ENCODE data around the gene EMSY. TPM values are rescaled to one million over a fixed set of nuclear protein-coding genes. Genes with fewer than 3 reads are reported as not detected.

EMSY gene
- total and polyA plus RNA-seq, 2 of the 13 experiments (the other 11 are each of a cell fraction or from before 2014, with no cell fraction given): 11.6 to 18.5 TPM

- TF ChIP-seq SP5 (CRISPR knock-in tag; IDR thresholded peaks at IDR 0.05; ENCODE audit: borderline replicate concordance, low read depth) (peak; percentile 49; the same call in 1 of the 2 replicates), ZNF737 (CRISPR knock-in tag; IDR thresholded peaks at IDR 0.05; ENCODE audit: borderline replicate concordance) (no peak), ZEB1 (IDR thresholded peaks at IDR 0.05; ENCODE audit: insufficient replicate concordance, low read depth) (peak; percentile 34), ZNF597 (CRISPR knock-in tag; IDR thresholded peaks at IDR 0.05) (no peak), DR1 (CRISPR knock-in tag; IDR thresholded peaks at IDR 0.05) (no peak), NR2F6 (IDR thresholded peaks at IDR 0.05) (peak; percentile 75), NR2F6 (CRISPR knock-in tag; IDR thresholded peaks at IDR 0.05) (peak; percentile 75), ZNF609 (CRISPR knock-in tag; IDR thresholded peaks at IDR 0.05; ENCODE audit: borderline replicate concordance) (peak; percentile 80), ZNF292 (CRISPR knock-in tag; IDR thresholded peaks at IDR 0.05; ENCODE audit: borderline replicate concordance, low read depth) (no peak), CREM (IDR thresholded peaks at IDR 0.05) (peak; percentile 54; the same call in 1 of the 2 replicates), CREM (CRISPR knock-in tag; IDR thresholded peaks at IDR 0.05) (no peak), ZBTB37 (CRISPR knock-in tag; IDR thresholded peaks at IDR 0.05) (no peak), CEBPB (IDR thresholded peaks at IDR 0.05; ENCODE audit: borderline replicate concordance, low read depth, low read length) (peak; percentile 71; the same call in 1 of the 2 replicates), ZNF670 (CRISPR knock-in tag; IDR thresholded peaks at IDR 0.05; ENCODE audit: borderline replicate concordance) (no peak), HDAC2 (CRISPR knock-in tag; IDR thresholded peaks at IDR 0.05) (peak; percentile 70), AKNA (CRISPR knock-in tag; IDR thresholded peaks at IDR 0.05; ENCODE audit: borderline replicate concordance) (no peak), NR2F2 (IDR thresholded peaks at IDR 0.05; ENCODE audit: borderline replicate concordance, low read depth) (peak; percentile 50; the same call in 1 of the 2 replicates), ZNF10 (CRISPR knock-in tag; IDR thresholded peaks at IDR 0.05; ENCODE audit: borderline replicate concordance, low read depth) (no peak)
These were observed 79.1 kb downstream of the EMSY start (continued) for GRCh38 chr11:76523786-76524436.
